Glutamatergic neuron (in vitro differentiated cells): ENCODE measurements around the gene AMN. TPM values are rescaled to one million over a fixed set of nuclear protein-coding genes. Genes with fewer than 3 reads are reported as not detected.

Experiments used
- DNase-seq: peaks from one replicate; pipeline ENCODE4 v3.0.0; 2022
- H3K27ac Mint-ChIP-seq: one replicate; pipeline ENCODE4 v1.8.0; 2020; ENCODE audit warnings: mild to moderate bottlenecking, mixed read lengths, inconsistent platforms; ENCODE audit not compliant: unreplicated experiment
- H3K27me3 Mint-ChIP-seq: one replicate; pipeline ENCODE4 v1.8.0; 2020; ENCODE audit warnings: mild to moderate bottlenecking, moderate library complexity, mixed read lengths, inconsistent platforms; ENCODE audit not compliant: unreplicated experiment
- H3K36me3 Mint-ChIP-seq: one replicate; pipeline ENCODE4 v1.8.0; 2020; ENCODE audit warnings: mild to moderate bottlenecking, mixed read lengths, inconsistent platforms; ENCODE audit not compliant: unreplicated experiment
- H3K4me1 Mint-ChIP-seq: one replicate; pipeline ENCODE4 v1.8.0; 2020; ENCODE audit warnings: mild to moderate bottlenecking, low read depth, mixed read lengths, inconsistent platforms; ENCODE audit not compliant: unreplicated experiment
- H3K4me3 Mint-ChIP-seq: one replicate; pipeline ENCODE4 v1.8.0; 2020; ENCODE audit warnings: mild to moderate bottlenecking, mixed read lengths, inconsistent platforms; ENCODE audit not compliant: unreplicated experiment
- H3K9me3 Mint-ChIP-seq: one replicate; pipeline ENCODE4 v1.8.0; 2020; ENCODE audit warnings: mild to moderate bottlenecking, moderate library complexity, mixed read lengths, inconsistent platforms; ENCODE audit not compliant: unreplicated experiment
- total RNA-seq: library from RNA; stranded (reverse); fragmentation: NEBNext Ultra II Directional; extraction: Animal tissue kit (Norgen Biotek cat#: 25700); gene quantifications from one replicate; pipeline ENCODE4 v1.2.1, GENCODE V29; 2021; ENCODE audit not compliant: unreplicated experiment
- TF ChIP-seq, protein P1 (sequence below): fragments of 200-600 bp; sonication (generic); IDR thresholded peaks from one replicate; pipeline ENCODE4 v1.5.0; 2021; ENCODE audit not compliant: partially characterized antibody, unreplicated experiment

AMN gene
- total RNA-seq, 1 donor from 2014 or later, result 0.34 TPM

- peaks cover 13% of the 10 kb centered on the region for H3K9me3 Mint-ChIP-seq
- H3K4me3 Mint-ChIP-seq, result no peak overlapping the region
- no peak for DNase-seq
- peaks cover 9% of the 10 kb centered on the region for H3K36me3 Mint-ChIP-seq
- H3K4me1 Mint-ChIP-seq, result peaks cover 14% of the 10 kb centered on the region
- TF ChIP-seq, protein P1, sequence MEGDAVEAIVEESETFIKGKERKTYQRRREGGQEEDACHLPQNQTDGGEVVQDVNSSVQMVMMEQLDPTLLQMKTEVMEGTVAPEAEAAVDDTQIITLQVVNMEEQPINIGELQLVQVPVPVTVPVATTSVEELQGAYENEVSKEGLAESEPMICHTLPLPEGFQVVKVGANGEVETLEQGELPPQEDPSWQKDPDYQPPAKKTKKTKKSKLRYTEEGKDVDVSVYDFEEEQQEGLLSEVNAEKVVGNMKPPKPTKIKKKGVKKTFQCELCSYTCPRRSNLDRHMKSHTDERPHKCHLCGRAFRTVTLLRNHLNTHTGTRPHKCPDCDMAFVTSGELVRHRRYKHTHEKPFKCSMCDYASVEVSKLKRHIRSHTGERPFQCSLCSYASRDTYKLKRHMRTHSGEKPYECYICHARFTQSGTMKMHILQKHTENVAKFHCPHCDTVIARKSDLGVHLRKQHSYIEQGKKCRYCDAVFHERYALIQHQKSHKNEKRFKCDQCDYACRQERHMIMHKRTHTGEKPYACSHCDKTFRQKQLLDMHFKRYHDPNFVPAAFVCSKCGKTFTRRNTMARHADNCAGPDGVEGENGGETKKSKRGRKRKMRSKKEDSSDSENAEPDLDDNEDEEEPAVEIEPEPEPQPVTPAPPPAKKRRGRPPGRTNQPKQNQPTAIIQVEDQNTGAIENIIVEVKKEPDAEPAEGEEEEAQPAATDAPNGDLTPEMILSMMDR, result no peak
- H3K27ac Mint-ChIP-seq, result no peak overlapping the region
- peaks cover 6% of the 10 kb centered on the region for H3K27me3 Mint-ChIP-seq
Observed at GRCh38 chr14:102940729-102941362, 18.4 kb downstream of the AMN start.

- peaks cover 9% of the 10 kb centered on the region for H3K36me3 Mint-ChIP-seq
- H3K27ac Mint-ChIP-seq, result peak overlapping the region; percentile 8
- TF ChIP-seq, protein P1, result no peak
- peaks cover 6% of the 10 kb centered on the region for H3K27me3 Mint-ChIP-seq
- DNase-seq, result no peak
- H3K9me3 Mint-ChIP-seq, result peaks cover 13% of the 10 kb centered on the region
- peaks cover 9% of the 10 kb centered on the region for H3K4me1 Mint-ChIP-seq
- H3K4me3 Mint-ChIP-seq, result no peak overlapping the region
Observed at GRCh38 chr14:102941419-102942011, 19.1 kb downstream of the AMN start.

GRCh38 chr14:102942069-102942468 is 19.6 kb downstream of the AMN start:
- peaks cover 4% of the 10 kb centered on the region for H3K27me3 Mint-ChIP-seq
- H3K4me1 Mint-ChIP-seq, result peaks cover 7% of the 10 kb centered on the region
- no peak overlapping the region for H3K4me3 Mint-ChIP-seq
- no peak overlapping the region for H3K27ac Mint-ChIP-seq
- peaks cover 7% of the 10 kb centered on the region for H3K36me3 Mint-ChIP-seq
- TF ChIP-seq, protein P1, result no peak
- no peak for DNase-seq
- peaks cover 11% of the 10 kb centered on the region for H3K9me3 Mint-ChIP-seq

GRCh38 chr14:102943454-102943853 is 21.0 kb downstream of the AMN start:
- peaks cover 12% of the 10 kb centered on the region for H3K9me3 Mint-ChIP-seq
- TF ChIP-seq, protein P1, result no peak
- peaks cover 10% of the 10 kb centered on the region for H3K36me3 Mint-ChIP-seq
- H3K27ac Mint-ChIP-seq, result no peak overlapping the region
- DNase-seq, result no peak
- H3K4me1 Mint-ChIP-seq, result peaks cover 7% of the 10 kb centered on the region
- H3K4me3 Mint-ChIP-seq, result no peak overlapping the region
- H3K27me3 Mint-ChIP-seq, result peaks cover 4% of the 10 kb centered on the region

- Mint-ChIP-seq H3K4me3 (no peak overlapping the region), H3K9me3 (peaks cover 12% of the 10 kb centered on the region), H3K4me1 (peaks cover 8% of the 10 kb centered on the region), H3K27me3 (peaks cover 4% of the 10 kb centered on the region), H3K27ac (no peak overlapping the region), H3K36me3 (peaks cover 10% of the 10 kb centered on the region)
- no peak for DNase-seq
- TF ChIP-seq, protein P1, result no peak
Observed at GRCh38 chr14:102943979-102944378, 21.5 kb downstream of the AMN start.
